COLO668 (cell line): ENCODE measurements around the gene CHPF.

Experiments used
- DNase-seq: peaks from one replicate; lab custom pipeline; 2025; ENCODE audit not compliant: unreplicated experiment; lab: John Stamatoyannopoulos, UW

The CHPF gene

DNA sequence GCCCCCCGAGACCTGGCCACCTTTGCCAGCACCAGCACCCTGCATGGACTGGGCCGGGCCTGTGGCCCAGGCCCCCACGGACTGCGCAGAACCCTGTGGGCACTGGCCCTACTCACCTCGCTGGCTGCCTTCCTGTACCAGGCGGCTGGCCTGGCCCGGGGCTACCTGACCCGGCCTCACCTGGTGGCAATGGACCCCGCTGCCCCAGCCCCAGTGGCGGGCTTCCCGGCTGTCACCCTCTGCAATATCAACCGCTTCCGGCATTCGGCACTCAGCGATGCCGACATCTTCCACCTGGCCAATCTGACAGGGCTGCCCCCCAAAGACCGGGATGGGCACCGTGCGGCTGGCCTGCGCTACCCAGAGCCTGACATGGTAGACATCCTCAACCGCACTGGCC is 28.8 kb downstream of the CHPF start:
- no peak for DNase-seq

GRCh38 chr2:219514196-219514761 is 29.3 kb downstream of the CHPF start, which contains the start of gene ASIC4:
TSS of gene ASIC4 (plus strand) at chr2:219514482. CDS start at chr2:219514725, 243 bp downstream.
- peak; percentile 39 for DNase-seq

GRCh38 chr2:219513787-219514186 is 29.8 kb downstream of the CHPF start:
- DNase-seq: no peak

GRCh38 chr2:219512524-219513216 is 30.9 kb downstream of the CHPF start:
- DNase-seq: peak; percentile 22

- no peak for DNase-seq
Measured at GRCh38 chr2:219511547-219512325, 31.9 kb downstream of the CHPF start.

DNA sequence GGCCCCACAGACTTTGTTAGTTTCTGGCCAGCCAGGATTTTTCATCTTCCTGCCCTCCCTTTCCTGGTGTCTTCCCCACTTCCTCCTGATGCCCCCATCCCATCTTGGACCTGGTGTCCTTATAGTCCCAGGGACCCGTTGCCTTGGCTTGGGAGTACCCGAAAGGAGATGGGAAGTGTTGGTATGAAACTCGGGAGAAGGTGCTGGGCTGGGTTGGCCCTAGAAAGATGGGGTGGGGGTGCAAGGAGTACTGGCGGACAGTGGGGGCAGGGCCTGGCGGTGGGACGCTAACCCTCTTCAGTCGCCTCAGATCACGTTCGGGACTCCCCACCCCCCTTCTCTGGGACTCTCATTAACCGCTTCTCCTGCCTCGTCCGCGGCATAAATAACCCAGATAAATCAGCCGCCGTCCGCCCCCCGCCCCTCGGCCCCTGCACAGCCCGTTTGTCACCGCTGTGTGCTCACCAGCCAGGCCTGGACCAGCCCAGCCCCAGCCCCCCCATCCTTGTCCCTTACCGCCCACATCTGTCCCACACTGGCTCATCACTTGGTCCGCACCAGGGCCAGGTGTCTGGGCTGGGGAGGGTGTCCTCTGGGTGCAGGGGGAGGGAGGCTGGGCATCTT is 33.0 kb downstream of the CHPF start:
- no peak for DNase-seq

DNA sequence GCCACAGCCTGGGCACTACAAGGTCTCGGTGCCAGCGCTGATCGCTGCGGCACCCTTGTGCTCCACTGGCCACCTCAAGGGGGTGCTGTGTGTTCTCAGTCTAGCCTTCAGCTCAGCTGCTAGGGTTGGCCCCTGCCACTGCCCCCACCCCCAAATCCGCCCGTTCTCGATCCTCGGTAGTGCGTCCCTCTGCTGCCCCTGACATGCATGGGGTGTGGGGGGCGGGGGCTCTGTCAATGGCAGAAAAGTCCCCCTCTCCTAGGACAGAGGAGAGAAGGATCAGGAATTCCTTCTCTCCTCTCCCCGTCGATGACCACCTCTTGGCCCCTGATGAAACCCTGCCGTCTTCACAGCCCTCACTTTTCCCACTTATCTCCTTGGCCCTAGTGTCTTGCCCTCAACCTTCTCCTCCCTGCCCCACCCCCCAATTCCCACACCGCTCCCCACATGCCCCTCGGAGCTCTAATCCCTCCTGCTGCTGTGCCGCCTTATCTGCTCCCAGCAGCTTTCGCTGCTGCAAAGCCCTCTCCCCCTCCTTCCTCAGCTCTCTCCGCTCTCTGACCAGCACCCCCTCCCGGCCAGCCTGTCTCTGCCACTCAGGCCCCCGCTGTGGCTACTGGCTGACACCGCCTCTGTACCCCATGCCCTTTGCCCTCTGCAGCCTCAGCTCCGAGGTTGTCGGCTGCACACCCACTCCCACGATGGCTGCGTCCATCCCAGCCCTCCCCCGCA is 33.7 kb downstream of the CHPF start:
- peak; percentile 46 for DNase-seq

- no peak for DNase-seq
Measured at GRCh38 chr2:219508971-219509779, 34.4 kb downstream of the CHPF start.

DNA sequence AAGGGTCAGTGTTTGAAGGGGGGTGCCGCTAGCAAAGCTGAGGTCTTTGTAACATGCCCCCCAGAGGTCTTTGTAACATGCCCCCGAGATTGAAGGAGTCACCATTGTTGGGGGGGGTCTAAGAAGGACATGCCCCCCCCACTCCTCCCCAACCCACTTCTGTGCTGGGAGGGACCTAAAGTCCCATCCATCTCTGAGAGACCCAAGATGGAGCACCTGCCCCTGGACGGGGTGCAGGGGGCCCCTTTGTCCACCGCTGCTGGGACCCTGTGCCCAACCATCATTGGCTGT is 35.2 kb downstream of the CHPF start:
- DNase-seq: no peak

DNA sequence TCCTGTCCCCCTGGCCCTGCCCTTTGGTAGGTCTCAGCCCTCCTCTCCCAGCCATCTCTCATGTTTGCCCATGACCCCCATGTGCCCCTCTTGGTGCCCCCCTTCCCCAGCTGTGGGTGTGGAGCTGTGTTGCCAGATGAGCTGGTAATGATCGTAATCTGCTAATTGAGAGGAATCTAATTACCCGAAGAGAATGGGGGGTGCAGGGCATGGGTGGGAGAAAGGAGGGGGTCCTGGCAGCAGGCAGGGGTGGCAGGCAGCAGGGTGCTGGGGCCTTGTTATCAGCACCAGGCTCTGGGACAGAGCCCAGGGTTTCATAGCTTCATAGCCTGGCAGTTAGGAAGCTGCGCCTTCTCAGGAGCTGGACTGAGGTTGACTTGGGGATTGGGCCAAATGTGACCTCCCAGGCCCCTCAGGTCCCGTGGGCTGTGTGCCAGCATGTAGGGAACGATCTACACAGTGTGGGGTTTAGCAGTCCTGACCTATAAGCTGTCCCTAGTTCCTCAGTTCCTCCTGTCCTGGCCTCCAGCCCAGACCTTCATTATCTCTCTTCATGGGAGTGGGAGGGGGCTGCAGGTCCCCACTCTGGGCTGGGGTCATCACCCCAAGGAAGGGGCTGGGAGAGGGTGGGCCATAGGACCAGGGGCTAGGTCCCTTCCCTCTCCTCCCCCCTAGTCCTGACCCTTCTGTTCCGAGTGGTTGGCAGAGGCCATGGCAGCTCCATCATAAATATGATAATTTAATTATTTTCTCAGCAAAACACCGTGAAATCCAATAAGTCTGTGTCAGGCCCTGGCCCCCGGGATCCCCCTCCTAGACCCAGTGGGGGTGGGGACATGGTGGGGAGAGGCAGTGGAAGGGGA is 35.8 kb downstream of the CHPF start:
- no peak for DNase-seq

DNA sequence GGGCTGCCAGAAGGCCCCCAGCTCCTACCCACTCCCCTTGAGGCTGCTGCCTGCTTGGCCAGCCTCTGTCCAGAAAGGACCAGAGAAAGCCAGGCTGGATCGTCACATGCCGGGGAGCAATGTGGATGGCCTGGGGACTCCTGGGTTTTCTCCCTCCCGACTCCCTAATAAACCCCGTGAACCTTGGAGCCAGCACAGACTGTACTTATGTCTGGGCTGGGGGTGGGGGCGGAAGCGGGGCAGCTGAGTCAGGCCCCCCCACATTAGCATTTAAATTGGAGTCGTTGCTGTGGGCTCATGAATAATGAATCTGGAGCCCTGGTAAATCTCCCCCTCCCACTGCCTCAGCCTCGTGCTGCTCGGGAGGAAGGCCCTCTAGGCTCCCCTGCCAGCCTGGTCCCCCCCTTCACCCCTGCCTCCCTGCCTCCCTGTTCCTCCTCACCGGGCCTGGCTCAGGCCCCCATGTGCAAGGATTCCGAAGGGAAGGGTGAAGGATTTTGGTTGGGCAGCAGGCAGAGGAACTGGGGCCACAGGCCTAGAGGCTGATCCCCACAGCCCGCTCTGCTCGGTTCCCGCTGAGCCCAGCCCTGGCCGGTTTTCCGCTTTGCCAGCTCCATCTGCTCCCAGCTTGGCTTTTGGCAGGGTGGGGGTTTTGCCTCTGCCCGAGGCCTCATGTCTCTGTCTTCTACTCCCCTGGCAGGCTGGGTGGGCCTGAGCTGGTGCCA is 36.6 kb downstream of the CHPF start:
- DNase-seq: no peak

- no peak for DNase-seq
Measured at GRCh38 chr2:219506153-219506801, 37.3 kb downstream of the CHPF start.

DNA sequence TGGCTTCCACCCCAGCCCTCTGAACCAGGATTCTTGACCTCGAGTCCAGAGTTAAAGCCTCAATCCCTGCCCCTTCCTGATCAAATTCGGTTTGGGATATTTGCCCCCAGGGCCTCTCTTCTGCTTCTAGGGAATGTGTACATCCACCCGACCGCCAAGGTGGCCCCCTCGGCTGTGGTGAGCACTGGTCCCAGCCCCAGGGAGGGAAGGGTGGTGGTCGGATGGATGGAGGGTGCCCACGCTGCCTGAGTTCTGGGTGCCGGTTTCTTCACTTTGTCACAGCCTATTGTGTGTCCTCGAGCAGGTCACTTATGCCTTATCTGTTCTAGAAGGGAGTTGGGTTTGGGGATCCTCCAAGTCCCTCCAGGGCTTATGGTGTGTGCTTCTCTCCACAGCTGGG is 38.0 kb downstream of the CHPF start:
- no peak for DNase-seq

DNA sequence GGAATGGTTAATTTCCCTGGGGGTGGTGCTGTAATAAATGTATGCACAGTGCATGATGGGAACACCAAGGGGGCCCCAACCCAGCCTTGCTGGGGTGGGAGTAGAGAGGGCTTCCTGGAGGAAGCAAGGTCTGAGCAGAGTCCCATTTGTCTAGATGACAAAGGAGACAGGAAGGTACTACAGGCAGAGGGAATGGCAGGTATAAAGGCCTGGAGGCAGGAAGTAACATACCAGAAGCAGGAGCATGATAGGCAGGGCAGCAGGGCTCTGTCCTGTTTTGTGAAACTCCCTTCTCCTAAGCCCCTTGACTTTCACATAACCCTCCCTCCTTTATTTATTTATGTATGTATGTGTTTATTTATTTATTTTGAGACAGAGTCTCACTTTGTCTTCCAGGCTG is 41.0 kb downstream of the CHPF start:
- no peak for DNase-seq

DNA sequence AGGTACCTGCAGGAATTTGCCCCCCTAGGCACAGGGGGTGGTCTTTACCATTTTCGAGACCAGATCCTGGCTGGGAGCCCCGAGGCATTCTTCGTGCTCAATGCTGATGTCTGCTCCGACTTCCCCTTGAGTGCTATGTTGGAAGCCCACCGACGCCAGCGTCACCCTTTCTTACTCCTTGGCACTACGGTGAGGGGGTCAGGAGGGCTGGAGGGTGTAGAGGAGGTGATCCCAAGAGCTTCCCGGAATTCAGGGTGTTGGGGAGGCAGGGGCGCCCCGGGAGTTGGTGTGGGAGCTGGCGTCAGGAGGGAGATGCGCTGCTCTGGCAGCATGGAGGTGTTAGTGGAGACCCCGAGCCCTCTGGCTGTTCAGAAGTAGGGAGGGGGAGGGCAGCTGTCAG is 41.8 kb downstream of the CHPF start:
- no peak for DNase-seq

DNA sequence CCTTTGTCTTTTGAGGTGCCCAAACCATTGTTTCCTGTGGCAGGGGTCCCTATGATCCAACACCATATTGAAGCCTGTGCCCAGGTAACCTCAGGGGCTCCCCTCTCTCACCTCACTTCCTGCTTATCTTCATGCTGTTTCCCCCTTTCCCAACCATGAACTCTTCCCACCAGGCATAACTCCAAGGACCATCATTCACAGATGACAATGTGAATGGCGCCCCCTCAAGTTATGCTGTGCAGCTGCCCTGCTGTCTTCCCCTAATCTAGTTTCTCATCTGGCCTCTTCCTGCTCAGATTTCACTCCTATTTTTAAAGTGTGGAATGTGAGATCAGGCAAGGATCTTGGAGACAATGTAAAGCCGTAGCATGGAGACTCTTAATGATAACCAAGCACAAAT is 43.5 kb downstream of the CHPF start:
- DNase-seq: no peak

DNA sequence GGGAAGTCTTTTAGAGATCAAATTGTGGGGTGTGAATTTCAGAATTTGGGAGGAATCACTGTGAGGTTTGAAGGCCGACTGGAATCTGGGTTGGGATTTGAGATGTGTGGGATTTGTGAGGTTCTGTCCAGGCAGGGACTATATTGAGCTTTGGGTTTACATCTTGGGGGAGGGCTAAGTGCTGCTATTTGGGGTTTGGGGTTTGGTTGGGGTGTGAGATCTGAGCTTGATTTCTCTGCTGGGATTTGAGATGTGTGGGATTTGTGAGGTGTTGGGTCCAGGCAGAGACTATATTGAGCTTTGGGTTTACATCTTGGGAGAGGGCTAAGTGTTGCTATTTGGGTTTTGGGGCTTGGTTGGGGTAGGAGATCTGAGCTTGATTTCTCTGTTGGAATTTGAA is 44.1 kb downstream of the CHPF start:
- no peak for DNase-seq

DNA sequence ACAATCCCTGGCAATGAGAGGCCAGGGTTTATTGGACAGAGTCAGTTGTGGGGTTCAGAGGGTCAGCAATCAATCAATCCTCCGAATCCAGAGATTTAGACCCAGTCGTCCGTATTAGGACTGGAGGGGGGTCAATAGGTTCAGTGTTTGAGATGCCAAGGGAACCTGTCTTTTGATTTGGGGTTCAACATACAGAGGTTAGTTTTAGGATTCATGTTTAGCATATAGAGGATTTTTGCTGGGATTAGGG is 44.6 kb downstream of the CHPF start:
- DNase-seq: no peak
